ENCODE results near the gene LDAH.

Gene LDAH

GRCh38 chr2:20667151-20667530, 155.8 kb downstream of the LDAH start:
- DNase-seq (ENCODE audit: low read depth) = no peak

GRCh38 chr2:20666304-20667150, 156.4 kb downstream of the LDAH start, which contains the start of gene GDF7:
GDF7 (plus strand) TSS chr2:20667144; CDS start chr2:20667240, 96 bp downstream.
- DNase-seq (ENCODE audit: low read depth) = peak; percentile 49

- DNase-seq (ENCODE audit: low read depth) = no peak
Observed at GRCh38 chr2:20666005-20666303, 156.9 kb downstream of the LDAH start.

DNA sequence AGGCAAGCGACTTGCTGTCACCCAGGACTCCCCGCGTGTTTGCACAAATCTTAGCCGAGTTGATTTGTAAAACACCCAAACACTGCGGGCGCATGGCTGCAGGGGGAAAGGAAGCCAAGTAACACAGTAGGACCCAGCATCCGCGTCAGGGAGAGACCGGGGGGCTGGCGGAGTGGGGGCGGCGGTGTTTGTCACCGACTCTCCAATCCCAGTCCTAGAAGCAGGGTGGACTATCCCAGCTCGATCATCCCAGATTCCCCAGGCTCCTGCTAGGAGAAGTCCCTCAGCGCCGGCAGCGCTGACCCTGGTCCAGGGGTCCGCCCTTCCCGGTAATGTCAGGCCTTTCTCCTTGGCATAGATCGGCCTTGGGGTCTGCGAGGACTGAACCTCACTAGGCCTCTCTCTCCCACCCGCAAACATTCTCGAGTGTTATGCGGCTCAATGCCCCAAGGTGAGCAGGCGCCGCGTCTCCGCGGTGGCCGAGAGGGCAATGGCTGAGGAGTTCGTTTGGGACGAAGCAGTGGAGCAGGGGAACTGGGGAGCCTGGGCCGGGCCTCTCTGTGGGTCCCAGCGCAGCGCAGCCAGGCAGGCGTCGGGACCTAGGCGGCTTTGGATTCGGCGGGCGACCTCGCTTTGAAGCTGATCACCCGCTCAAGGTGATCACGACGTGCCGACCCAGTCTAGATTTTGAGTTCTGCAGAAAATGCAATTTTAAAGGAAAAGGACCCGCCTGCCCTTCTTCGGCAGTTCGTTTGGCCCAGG, 157.5 kb downstream of the LDAH start:
- no peak for DNase-seq (ENCODE audit: low read depth)

DNA sequence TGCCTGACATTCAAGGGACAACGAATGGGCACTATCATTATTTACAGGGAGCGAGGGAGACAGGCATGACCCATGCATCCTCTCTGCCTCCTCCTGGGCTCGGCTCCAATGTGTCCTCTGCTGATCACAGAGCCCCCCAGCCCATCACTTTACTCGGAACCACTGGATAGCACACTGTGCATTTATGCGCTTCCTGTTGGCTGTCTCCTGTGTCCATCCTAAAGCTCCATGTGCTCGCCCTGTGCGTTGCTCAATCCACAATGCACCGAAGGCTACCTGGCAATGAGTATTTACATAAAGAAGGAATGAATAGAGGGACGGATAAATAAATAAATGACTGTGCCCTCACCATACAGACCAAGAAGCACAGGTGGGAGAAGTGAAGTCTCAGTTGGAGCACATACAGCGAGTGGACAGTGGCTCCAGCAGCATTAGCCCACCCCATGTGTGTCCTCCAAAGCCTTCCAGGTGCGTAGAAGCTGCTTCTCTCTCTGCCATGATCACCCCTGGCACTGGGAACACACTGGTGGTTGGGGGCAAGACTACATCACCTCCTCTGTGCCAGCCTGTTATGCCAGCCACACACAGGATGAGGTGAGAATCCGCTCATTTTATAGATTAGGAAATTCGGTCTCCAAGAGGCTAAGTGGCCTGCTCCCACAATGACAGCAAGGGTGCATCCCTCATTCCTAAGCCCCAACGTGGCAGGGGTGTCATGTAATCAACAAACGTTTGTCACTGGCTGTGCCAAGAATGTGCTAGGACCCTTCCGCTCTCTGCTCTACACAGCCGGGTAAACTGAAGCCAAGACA, 158.3 kb downstream of the LDAH start:
- DNase-seq (ENCODE audit: low read depth) = no peak

DNA sequence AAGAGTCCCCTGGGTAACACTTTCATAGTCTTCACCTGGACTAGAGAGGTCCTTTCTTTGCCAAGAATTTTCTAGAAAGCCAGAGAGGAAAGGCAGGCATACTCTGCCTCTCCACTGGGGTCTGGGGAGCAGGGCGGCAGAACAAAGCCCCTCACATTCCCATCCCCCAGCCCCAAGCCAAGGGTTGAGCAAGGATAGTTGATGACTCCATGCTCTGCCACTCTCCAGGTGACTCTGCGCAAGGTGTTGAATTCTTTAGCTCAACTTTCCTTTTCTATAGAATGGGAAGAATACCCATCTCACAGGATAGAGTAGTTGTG, 158.9 kb downstream of the LDAH start:
- no peak for DNase-seq (ENCODE audit: low read depth)

DNA sequence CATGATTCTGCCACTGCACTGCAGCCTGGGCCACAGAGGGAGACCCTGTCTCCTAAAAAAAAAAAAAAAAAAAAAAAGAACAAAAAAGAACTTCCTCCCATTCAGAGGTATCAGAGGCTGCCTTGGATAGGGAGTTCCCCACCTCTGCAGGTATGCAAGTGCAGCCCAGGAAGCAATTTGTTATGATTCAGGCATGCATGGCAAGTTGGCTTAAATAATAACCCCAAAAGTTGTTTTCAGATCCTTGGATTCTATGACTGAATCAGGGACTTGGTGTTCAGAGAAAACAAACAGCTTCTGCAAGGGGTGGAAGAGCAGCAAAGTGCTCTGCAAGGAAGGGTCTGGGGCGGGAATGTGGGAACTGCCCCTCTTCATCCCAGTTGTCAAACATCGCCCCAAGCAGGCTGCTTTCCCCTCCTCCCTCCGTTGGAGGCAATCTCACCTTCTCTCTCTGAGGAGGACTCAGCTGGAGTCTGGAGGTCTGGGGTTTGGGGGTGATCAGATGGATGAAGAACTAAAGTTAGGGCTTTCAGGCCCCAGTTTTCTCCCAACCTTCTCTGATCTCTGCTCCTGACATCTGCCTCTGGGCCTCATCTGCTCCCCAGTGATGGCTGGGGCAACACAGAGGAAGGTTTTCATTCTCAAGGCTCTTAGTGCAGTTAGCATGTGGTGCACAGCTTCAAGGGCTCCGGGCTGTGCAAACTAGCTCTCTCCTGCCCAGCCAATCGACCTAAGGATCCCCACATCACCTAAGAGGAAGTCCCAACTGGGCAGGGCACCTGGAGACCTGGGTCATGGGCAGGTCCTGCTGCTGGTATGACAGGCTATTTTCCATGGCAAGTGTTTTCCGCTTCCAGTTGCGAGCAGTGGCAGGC, 159.5 kb downstream of the LDAH start:
- no peak for DNase-seq (ENCODE audit: low read depth)

DNA sequence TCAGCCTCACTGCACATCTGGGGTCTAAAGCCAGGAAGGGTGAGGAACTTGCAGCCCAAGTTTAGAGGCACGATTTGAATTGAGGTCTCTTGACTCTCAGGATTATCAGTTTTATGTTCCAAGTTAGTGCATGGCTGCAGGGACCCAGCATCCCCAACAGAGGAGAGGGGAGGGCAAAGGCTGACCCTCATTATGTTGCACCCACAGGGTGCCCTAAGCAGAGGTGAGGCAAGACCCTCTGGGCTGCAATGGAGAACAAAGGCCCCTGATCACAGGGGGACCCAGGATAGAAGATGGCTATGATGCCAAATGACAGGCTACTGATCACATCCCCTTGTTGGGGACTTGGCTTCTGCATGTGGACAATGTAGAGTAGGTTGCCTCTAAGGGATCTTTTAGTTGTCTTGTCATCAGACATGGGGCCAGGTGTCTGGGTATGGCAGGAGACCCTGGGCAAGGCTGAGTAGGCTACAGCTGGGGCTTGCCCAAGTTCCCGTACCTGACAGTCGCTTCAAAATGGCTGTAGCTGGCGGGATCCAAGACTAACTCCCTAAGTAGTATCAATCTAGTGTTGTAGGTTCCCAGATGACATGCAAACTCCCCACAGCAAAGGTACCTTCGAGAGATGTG, 160.5 kb downstream of the LDAH start:
- no peak for DNase-seq (ENCODE audit: low read depth)

GRCh38 chr2:20661421-20662307, 161.2 kb downstream of the LDAH start:
- DNase-seq (ENCODE audit: low read depth) = peak; percentile 62

DNA sequence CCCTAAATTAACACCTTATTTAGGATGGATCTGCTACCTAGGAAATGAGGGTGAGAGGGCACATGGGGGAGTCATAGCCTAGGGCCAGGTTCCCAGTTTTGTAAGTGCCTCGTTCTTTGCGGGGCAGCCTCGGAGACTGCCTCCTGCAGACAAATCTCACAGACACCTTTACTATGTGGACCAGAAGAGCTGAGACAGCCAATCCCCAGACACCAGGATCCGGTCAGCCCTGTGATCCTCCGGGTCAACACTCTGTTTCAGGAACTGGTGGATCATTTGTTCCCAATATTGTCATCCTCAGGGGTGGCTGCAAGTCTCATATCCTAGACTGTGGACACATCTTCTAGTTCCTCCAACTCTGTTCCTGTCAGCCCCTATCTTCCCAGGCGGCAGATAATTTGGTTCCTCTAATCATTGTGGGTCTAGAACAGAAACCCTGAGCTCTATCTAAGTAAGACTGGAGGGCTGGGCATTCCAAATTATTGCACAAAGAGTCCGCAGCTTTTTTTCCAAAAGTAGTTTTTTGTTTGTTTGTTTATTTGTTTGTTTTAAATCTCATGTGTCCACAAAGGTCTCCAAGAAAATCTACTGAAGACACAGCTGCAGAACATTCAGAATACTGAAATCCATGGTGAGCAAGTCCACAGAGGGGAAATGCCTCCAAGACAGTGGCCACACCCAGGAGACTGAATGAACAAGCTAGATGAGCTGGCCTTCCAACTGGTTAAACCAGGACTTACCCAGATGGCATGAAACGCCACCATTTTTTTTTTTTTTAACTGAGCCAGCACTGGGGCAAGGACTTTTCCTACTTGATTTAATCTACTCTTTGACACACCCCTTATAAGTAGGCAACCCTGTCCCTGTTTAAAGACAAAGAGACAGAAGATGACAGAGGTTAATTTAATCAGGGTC, 162.1 kb downstream of the LDAH start:
- DNase-seq (ENCODE audit: low read depth) = no peak

DNA sequence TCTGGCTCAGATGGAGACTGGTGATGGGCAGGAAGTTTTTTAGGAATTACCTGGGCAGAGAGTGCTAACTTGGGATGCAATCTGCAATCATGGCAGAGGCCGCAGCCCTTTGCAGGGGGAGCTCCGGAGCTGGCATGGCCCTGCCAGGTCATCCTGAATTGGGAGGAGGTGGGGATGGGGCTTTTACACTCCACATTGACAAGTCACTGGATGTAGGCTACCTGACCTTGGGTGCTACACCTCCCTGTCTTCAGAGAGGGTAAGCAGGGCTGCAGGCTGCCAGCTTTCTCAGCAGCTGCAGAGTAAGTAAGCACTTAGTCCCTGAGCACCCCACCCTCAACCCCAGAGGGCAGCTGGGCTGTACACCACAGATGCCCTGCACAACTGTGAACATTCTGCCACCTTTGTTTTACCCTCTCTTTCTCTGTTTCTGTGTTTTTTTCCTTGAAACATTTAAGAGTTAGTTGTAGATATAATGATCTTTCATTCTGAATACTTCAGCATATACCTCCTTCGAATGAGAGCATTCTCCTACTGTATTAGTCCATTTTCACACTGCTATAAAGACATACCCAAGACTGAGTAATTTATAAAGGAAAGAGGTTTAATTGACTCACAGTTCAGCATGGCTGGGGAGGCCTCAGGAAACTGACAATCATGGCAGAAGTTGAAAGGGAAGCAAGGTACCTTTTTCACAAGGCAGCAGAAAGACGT, 165.2 kb downstream of the LDAH start:
- DNase-seq (ENCODE audit: low read depth) = no peak

GRCh38 chr2:20656561-20656960, 166.3 kb downstream of the LDAH start:
- no peak for DNase-seq (ENCODE audit: low read depth)

- DNase-seq (ENCODE audit: low read depth) = no peak
Observed at GRCh38 chr2:20654535-20654813, 168.4 kb downstream of the LDAH start.

DNA sequence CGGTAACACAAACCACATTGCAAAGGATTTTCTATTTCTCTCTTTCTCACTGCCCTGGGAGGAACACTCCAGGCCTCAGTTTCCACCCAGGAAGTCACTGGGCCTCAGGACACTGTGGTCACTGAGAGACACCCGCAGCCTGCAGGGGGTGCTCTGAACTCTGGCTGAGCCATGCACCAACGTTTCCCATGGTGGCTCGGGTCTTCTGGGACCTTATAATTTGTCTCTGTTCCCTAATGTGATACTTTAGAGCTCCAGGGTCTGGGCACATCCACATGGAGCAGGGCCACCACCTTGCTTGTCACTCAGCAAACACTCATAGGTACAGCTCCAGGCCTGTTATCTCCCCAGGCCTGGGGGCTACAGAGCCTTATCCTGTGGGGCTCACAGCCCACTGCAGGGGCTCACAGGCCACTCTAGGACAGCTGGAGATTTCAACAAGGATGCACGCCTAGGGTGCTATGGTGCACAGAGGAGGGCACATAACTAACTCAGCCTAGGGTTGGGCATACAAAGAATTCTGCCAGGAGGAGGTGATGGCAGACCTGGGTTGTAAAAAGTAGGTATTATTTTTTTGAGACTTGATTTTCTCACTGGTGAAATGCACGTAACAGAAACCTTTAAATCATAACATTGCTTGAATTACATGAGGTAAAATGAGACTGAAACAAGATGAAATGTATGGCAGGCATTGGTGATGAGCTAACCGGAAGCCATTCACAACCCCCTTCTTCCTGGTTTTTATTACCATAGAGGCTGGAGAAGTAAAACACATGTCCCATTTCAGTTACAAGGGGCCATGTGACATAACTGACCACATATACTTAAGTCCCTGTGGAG, 169.0 kb downstream of the LDAH start:
- no peak for DNase-seq (ENCODE audit: low read depth)

GRCh38 chr2:20652673-20653575, 170.0 kb downstream of the LDAH start:
- DNase-seq (ENCODE audit: low read depth) = no peak

DNA sequence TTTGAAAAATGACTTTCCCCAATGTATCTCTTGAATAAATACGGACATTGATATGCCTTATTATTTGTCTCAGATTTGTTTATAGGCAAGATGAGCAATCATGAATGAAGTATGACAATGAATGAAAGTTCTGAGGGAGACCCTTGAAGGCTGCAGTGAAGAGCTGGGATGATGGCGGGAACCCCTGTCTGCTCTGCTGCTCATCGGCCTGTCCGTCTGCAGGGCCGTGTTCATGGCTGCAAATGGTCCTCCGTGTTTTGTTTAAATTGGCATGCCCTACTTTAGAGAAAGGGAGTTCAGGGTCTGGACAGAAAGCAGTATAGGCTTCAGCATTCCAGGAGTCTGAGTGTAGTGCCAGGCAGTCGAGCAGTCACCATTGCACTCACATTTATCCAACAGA, 170.8 kb downstream of the LDAH start:
- no peak for DNase-seq (ENCODE audit: low read depth)

DNA sequence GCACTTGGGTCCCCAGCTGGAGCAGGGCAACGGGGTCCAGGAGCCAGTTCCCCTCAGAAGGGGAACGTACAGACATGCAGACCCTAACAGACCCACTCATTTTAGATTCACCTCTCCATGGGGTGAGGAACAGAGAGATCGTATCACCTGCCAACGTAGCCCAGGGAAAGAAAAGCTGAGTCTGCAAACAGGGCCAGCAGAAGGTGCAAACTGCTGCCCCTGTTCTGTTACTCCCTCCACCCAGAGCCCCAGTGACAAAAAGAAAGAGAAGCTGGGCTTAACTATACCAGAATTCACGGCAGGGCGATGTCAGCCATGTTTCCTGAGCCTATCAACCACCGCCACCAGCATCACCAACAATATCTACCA, 171.2 kb downstream of the LDAH start:
- no peak for DNase-seq (ENCODE audit: low read depth)

Data from CMK (cell line).